GM21515 (cell line): Measurements from ENCODE around the gene POLD4.
"Not testable (repeated sequence)": the region's sequence is repeated elsewhere in the genome, so short reads cannot be mapped to it uniquely, and the experiment has no call there.

Experiments used
- ATAC-seq: cut with Tn5 transposase; IDR thresholded peaks from one replicate; pipeline ENCODE4 v1.9.1; 2021; ENCODE audit not compliant: unreplicated experiment

The POLD4 gene

GRCh38 chr11:67354075-67355022 lies 1.0 kb upstream of the POLD4 start:
- ATAC-seq = no peak

- peak; percentile 15 for ATAC-seq
These were observed 615 bp downstream of the POLD4 start for GRCh38 chr11:67352546-67353316.

GRCh38 chr11:67351275-67352005 lies 1.9 kb downstream of the POLD4 start:
- no peak for ATAC-seq

GRCh38 chr11:67349928-67350465 lies 3.3 kb downstream of the POLD4 start:
- no peak for ATAC-seq

- ATAC-seq = no peak
These were observed 3.9 kb downstream of the POLD4 start for GRCh38 chr11:67349457-67349856.

GRCh38 chr11:67349036-67349435 lies 4.3 kb downstream of the POLD4 start:
- no peak for ATAC-seq

GRCh38 chr11:67347964-67348749 lies 5.2 kb downstream of the POLD4 start:
- no peak for ATAC-seq

- no peak for ATAC-seq
These were observed 7.2 kb downstream of the POLD4 start for GRCh38 chr11:67345920-67346819.

- no peak for ATAC-seq
These were observed 8.0 kb downstream of the POLD4 start for GRCh38 chr11:67345247-67345919.

GRCh38 chr11:67344264-67344663 lies 9.1 kb downstream of the POLD4 start:
- no peak for ATAC-seq

- no peak for ATAC-seq
These were observed 16.1 kb downstream of the POLD4 start for GRCh38 chr11:67337257-67337656.

GRCh38 chr11:67332081-67332691 lies 21.2 kb downstream of the POLD4 start:
- ATAC-seq = no peak

GRCh38 chr11:67323526-67323925 lies 29.8 kb downstream of the POLD4 start:
- ATAC-seq = no peak

GRCh38 chr11:67322049-67322448 lies 31.3 kb downstream of the POLD4 start:
- ATAC-seq = no peak

GRCh38 chr11:67321313-67321871 lies 32.0 kb downstream of the POLD4 start:
- no peak for ATAC-seq

- ATAC-seq = no peak
These were observed 32.7 kb downstream of the POLD4 start for GRCh38 chr11:67320691-67321090.

GRCh38 chr11:67320011-67320410 lies 33.3 kb downstream of the POLD4 start:
- ATAC-seq = no peak

- ATAC-seq = not testable (repeated sequence)
These were observed 34.5 kb downstream of the POLD4 start for GRCh38 chr11:67318876-67319275.
